GM12878 (cell line): ENCODE data around the gene ANKS1A. TPM values are rescaled to one million over a fixed set of nuclear protein-coding genes. Genes with fewer than 3 reads are reported as not detected.

Experiments used
- ATAC-seq: fragments of 200-7000 bp; cut with Tn5 transposase; 3 replicates; pipeline ENCODE4 v1.9.1; 2020; ENCODE audit warnings: mild to moderate bottlenecking, moderate library complexity
- BruUV-seq: library from RNA; stranded (reverse); fragments of 400-500 nt; replicated peaks from 2 replicates; lab custom pipeline; 2021; lab: Mats Ljungman, UMichigan
- CTCF ChIA-PET: fragments of 300-600 bp; sonication (Branson Sonifier 250); formaldehyde crosslinking; extraction: SDS; loops from one replicate; lab custom pipeline; 2021; ENCODE audit warnings: inconsistent platforms; lab: Yijun Ruan, JAX
- POLR2A ChIA-PET: fragments of 350-600 bp; formaldehyde crosslinking; extraction: SDS; loops from one replicate; lab custom pipeline; 2021; ENCODE audit warnings: inconsistent platforms; lab: Charles Lee
- RAD21 ChIA-PET: fragments of 300-600 bp; sonication (Branson Sonifier 250); formaldehyde crosslinking; loops from one replicate; lab custom pipeline; 2023; ENCODE audit warnings: antibody characterized with exemption; ENCODE audit not compliant: unreplicated experiment; lab: Charles Lee
- SMC1A ChIA-PET: fragments of 300-600 bp; sonication (Branson Sonifier 250); formaldehyde crosslinking; loops from one replicate; lab custom pipeline; 2023; ENCODE audit not compliant: unreplicated experiment, uncharacterized antibody; lab: Charles Lee
- DNase-seq: peaks from one replicate; pipeline ENCODE4 v3.0.0-alpha.2; 2011; ENCODE audit warnings: low read depth, low spot score
- FAIRE-seq: peaks from 3 replicates; lab custom pipeline; 2011; peaks lifted over from hg19 to GRCh38; lab: Jason Lieb, UNC
- H2AFZ ChIP-seq: 2 replicates; pipeline ENCODE4 v1.6.0; 2011; ENCODE audit warnings: low read depth, low read length, control low read depth; ENCODE audit not compliant: control insufficient read depth
- H3K27ac ChIP-seq: 2 replicates; pipeline ENCODE4 v1.5.1; 2011; ENCODE audit warnings: control low read depth; ENCODE audit not compliant: control insufficient read depth, insufficient read depth
- H3K27me3 ChIP-seq, 2 experiments: replicated peaks in 1 of 2; 2 replicates each; pipeline versions ENCODE4 v1.6.0 to v1.6.1; 2011; ENCODE audit warnings: low read length in 1 of 2; ENCODE audit not compliant: control insufficient read depth in 2 of 2, insufficient read depth in 2 of 2
- H3K36me3 ChIP-seq, 2 experiments: 2 replicates each; pipeline ENCODE4 v1.5.1; 2011; ENCODE audit warnings: low read length in 1 of 2; ENCODE audit not compliant: control insufficient read depth in 2 of 2, insufficient read depth in 2 of 2
- H3K4me1 ChIP-seq: 2 replicates; pipeline ENCODE4 v1.6.1; 2011; ENCODE audit warnings: mild to moderate bottlenecking, low read length, moderate library complexity, mixed read lengths; ENCODE audit not compliant: control insufficient read depth, insufficient read depth
- H3K4me2 ChIP-seq: 2 replicates; pipeline ENCODE4 v1.6.0; 2011; ENCODE audit warnings: control low read depth; ENCODE audit not compliant: control insufficient read depth, insufficient read depth
- H3K4me3 ChIP-seq: fragments of 200-600 bp; sonication (generic); 2 replicates; pipeline ENCODE4 v1.5.1; 2016
- H3K79me2 ChIP-seq: 2 replicates; pipeline ENCODE4 v1.6.0; 2011; ENCODE audit warnings: low read length; ENCODE audit not compliant: control insufficient read depth, insufficient read depth
- H3K9ac ChIP-seq: 2 replicates; pipeline ENCODE4 v1.8.0; 2011; ENCODE audit warnings: low read length, control low read depth, mixed read lengths; ENCODE audit not compliant: control insufficient read depth, insufficient read depth
- H3K9me3 ChIP-seq: replicated peaks from 3 replicates; pipeline ENCODE4 v1.5.1; 2011; ENCODE audit warnings: mild to moderate bottlenecking, low read length; ENCODE audit not compliant: control insufficient read depth, insufficient read depth
- H4K20me1 ChIP-seq: 2 replicates; pipeline ENCODE4 v1.6.0; 2011; ENCODE audit not compliant: control insufficient read depth, insufficient read depth
- ATF7 ChIP-seq: fragments of 450-650 bp; IDR thresholded peaks from 2 replicates; pipeline ENCODE4 v1.6.1; 2016; ENCODE audit warnings: low read depth, mild to moderate bottlenecking
- BRCA1 ChIP-seq: IDR thresholded peaks from 2 replicates; pipeline ENCODE4 v1.6.1; 2011; ENCODE audit warnings: low read depth, low read length, improper control_type of control experiment
- EGR1 ChIP-seq, 2 experiments: IDR thresholded peaks; 1 replicate in 1 of 2; 2 replicates in 1 of 2; pipeline ENCODE4 v1.6.1; 2011 to 2012; ENCODE audit warnings: low read depth in 2 of 2, low read length in 2 of 2, borderline replicate concordance in 1 of 2, mild to moderate bottlenecking in 1 of 2, moderate library complexity in 1 of 2
- ELK1 ChIP-seq: IDR thresholded peaks from 2 replicates; pipeline ENCODE4 v1.6.1; 2012; ENCODE audit warnings: low read depth, low read length, improper control_type of control experiment
- HDGF ChIP-seq: fragments of 450-650 bp; IDR thresholded peaks from 2 replicates; pipeline ENCODE4 v1.6.1; 2016; ENCODE audit warnings: antibody characterized with exemption
- JUNB ChIP-seq: IDR thresholded peaks from 2 replicates; pipeline ENCODE4 v1.6.1; 2016; ENCODE audit warnings: antibody characterized with exemption, mild to moderate bottlenecking
- MTA2 ChIP-seq: fragments of 450-650 bp; IDR thresholded peaks from 2 replicates; pipeline ENCODE4 v1.6.1; 2016; ENCODE audit warnings: low read depth, mild to moderate bottlenecking, moderate library complexity
- MTA3 ChIP-seq: IDR thresholded peaks from 2 replicates; pipeline ENCODE4 v1.6.1; 2012; ENCODE audit warnings: low read length, inconsistent platforms, borderline replicate concordance
- PKNOX1 ChIP-seq: fragments of 450-650 bp; IDR thresholded peaks from 2 replicates; pipeline ENCODE4 v1.6.1; 2016; ENCODE audit warnings: mild to moderate bottlenecking
- RAD21 ChIP-seq: IDR thresholded peaks from 2 replicates; pipeline ENCODE4 v1.6.1; 2011; ENCODE audit warnings: mild to moderate bottlenecking, low read depth, low read length, moderate library complexity; ENCODE audit not compliant: insufficient read depth
- RAD51 ChIP-seq: fragments of 450-650 bp; IDR thresholded peaks from 2 replicates; pipeline ENCODE4 v1.6.1; 2016; ENCODE audit warnings: moderate library complexity, mild to moderate bottlenecking, inconsistent platforms
- RELA ChIP-seq: fragments of 450-650 bp; IDR thresholded peaks from 2 replicates; pipeline ENCODE4 v1.8.0; 2014; ENCODE audit warnings: borderline replicate concordance; ENCODE audit not compliant: partially characterized antibody
- RFX5 ChIP-seq: IDR thresholded peaks from 2 replicates; pipeline ENCODE4 v1.6.1; 2011; ENCODE audit warnings: low read depth, low read length, improper control_type of control experiment
- SIN3A ChIP-seq: IDR thresholded peaks from 2 replicates; pipeline ENCODE4 v1.6.1; 2012; ENCODE audit warnings: low read depth, low read length, improper control_type of control experiment
- SIX5 ChIP-seq: IDR thresholded peaks from 2 replicates; pipeline ENCODE4 v1.6.1; 2011; ENCODE audit warnings: mild to moderate bottlenecking, low read depth, low read length, moderate library complexity; ENCODE audit not compliant: severe bottlenecking
- SMARCA5 ChIP-seq: fragments of 450-650 bp; IDR thresholded peaks from 2 replicates; pipeline ENCODE4 v1.6.1; 2017; ENCODE audit warnings: mild to moderate bottlenecking
- SUPT20H ChIP-seq: IDR thresholded peaks from 2 replicates; pipeline ENCODE4 v1.6.1; 2011; ENCODE audit warnings: low read depth, mild to moderate bottlenecking, low read length, moderate library complexity, borderline replicate concordance; ENCODE audit not compliant: control insufficient read depth
- TAF1 ChIP-seq: IDR thresholded peaks from 2 replicates; pipeline ENCODE4 v1.6.1; 2011; ENCODE audit warnings: mild to moderate bottlenecking, low read depth, low read length, borderline replicate concordance
- TCF12 ChIP-seq: IDR thresholded peaks from 2 replicates; pipeline ENCODE4 v1.6.1; 2011; ENCODE audit warnings: low read depth, mild to moderate bottlenecking, low read length
- ZBED1 ChIP-seq: IDR thresholded peaks from 2 replicates; pipeline ENCODE4 v1.6.1; 2016; ENCODE audit warnings: borderline replicate concordance
- WGBS: methylation state at CpG from one replicate; pipeline ENCODE4 v1.1.6; 2016; ENCODE audit warnings: low lambda C conversion rate; ENCODE audit not compliant: insufficient replicate concordance, insufficient coverage; ENCODE audit errors: missing lambda C conversion rate; 5-methylcytosine and 5-hydroxymethylcytosine counted together
- in situ Hi-C: fragments of 300-500 bp; cut with MboI; formaldehyde crosslinking; loops from 9 replicates; pipeline ENCODE4 v1.14.3; 2018; ENCODE audit warnings: mixed read lengths
- intact Hi-C: fragments of 100-400 bp; cut with micrococcal nuclease; formaldehyde crosslinking; loops from one replicate; pipeline ENCODE4 v1.14.2; 2022; ENCODE audit not compliant: unreplicated experiment
- polyA plus RNA-seq, 11 experiments: library from polyadenylated mRNA; depleted of rRNA in 4 of 11; unstranded in 6 of 11; stranded (reverse) in 5 of 11; fragments of >200 nt; fragmentation: Nextera tagmentation in 4 of 11; fragmentation: Illumina TruSeq in 1 of 11; extraction: Ambion mirVana in 4 of 11; extraction: Trizol in 1 of 11; gene quantifications; 1 replicate in 1 of 11; 2 replicates in 10 of 11; pipeline versions ENCODE4 v1.2.1 to v1.2.3, GENCODE V29; 2011 to 2016; ENCODE audit warnings: inconsistent platforms in 2 of 11, missing spikeins in 2 of 11, low read depth in 1 of 11
- total RNA-seq, 4 experiments: library from RNA; depleted of rRNA in 3 of 4; stranded (reverse); fragments of >200 nt in 3 of 4; fragmentation: Illumina TruSeq in 1 of 4; extraction: Trizol in 1 of 4; gene quantifications; 2 replicates each; pipeline versions ENCODE4 v1.2.1 to v1.2.3, GENCODE V29; 2013 to 2021

The ANKS1A gene
- total and polyA plus RNA-seq, 10 of the 15 experiments (the other 5 are each of a cell fraction or from before 2014, with no cell fraction given) = 0.60 to 7.0 (median 3.0) TPM

GRCh38 chr6:35068206-35068605 is 179.2 kb downstream of the ANKS1A start:
- no peak overlapping the region for H2AFZ ChIP-seq
- in situ Hi-C loops = no loop called here
- no TSS peak for BruUV-seq
- no peaks in the 10 kb centered on the region for H3K79me2 ChIP-seq
- ChIA-PET SMC1A (no interaction called here), POLR2A (no interaction called here), CTCF (no interaction called here), RAD21 (no interaction called here)
- H3K36me3 ChIP-seq = no peaks in the 10 kb centered on the region
- FAIRE-seq = no peak
- no peak for ATAC-seq
- DNase-seq = no peak
- H3K4me2 ChIP-seq = no peak overlapping the region
- no peaks in the 10 kb centered on the region for H3K4me1 ChIP-seq
- no peak overlapping the region for H3K9ac ChIP-seq
- no peak overlapping the region for H3K27ac ChIP-seq
- no peak overlapping the region for H3K4me3 ChIP-seq
- 71% methylated on average over 9 of the region's 9 CpGs for WGBS
- intact Hi-C loops = no loop called here
- TF ChIP-seq SIX5 (no peak), ATF7 (no peak), BRCA1 (no peak), RAD21 (no peak)
- H3K27me3 ChIP-seq = no peaks in the 10 kb centered on the region
- no peaks in the 10 kb centered on the region for H3K9me3 ChIP-seq
- H4K20me1 ChIP-seq = no peaks in the 10 kb centered on the region

DNA sequence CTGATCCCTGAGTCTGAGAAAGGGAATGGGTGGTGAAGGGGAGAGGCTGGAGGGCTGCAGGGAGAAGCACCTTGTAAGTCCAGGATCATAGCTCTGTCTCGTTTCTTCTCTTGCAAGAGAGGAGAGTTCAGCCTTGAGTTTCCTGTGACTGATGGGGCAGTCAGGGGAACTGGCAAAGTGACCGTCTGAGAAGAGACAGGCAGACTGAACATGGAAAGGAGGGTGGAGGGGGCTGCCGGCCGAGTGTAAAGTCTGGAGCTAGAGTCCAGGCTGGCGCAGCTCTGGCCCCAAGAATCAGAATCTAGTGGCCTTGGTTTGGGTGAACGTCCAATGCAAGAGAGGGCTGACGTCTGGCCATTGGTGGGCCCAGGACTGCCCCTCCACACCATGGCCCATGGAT is 179.6 kb downstream of the ANKS1A start:
- Histone ChIP-seq H3K79me2 (no peaks in the 10 kb centered on the region), H3K27me3 (no peaks in the 10 kb centered on the region), H3K4me3 (no peak overlapping the region), H4K20me1 (no peaks in the 10 kb centered on the region), H3K4me2 (no peak overlapping the region), H3K9ac (no peak overlapping the region), H2AFZ (no peak overlapping the region), H3K9me3 (no peaks in the 10 kb centered on the region), H3K36me3 (no peaks in the 10 kb centered on the region), H3K27ac (no peak overlapping the region), H3K4me1 (no peaks in the 10 kb centered on the region)
- no TSS peak for BruUV-seq
- in situ Hi-C loops (no loop called here), intact Hi-C loops (no loop called here)
- ChIA-PET RAD21 (no interaction called here), SMC1A (no interaction called here), CTCF (no interaction called here), POLR2A (no interaction called here)
- 66% methylated on average over 7 of the region's 7 CpGs for WGBS
- FAIRE-seq (no peak), DNase-seq (no peak), ATAC-seq (no peak)
- no peak for TF ChIP-seq RELA
- no peak for TF ChIP-seq ZBED1
- TF ChIP-seq ELK1 = no peak
- no peak for TF ChIP-seq TCF12
- TF ChIP-seq TAF1 = no peak
- no peak for TF ChIP-seq SUPT20H
- no peak for TF ChIP-seq RAD51
- no peak for TF ChIP-seq PKNOX1
- TF ChIP-seq MTA2 = no peak
- no peak for TF ChIP-seq HDGF
- no peak for TF ChIP-seq RFX5
- no peak for TF ChIP-seq SMARCA5
- TF ChIP-seq EGR1 (IDR thresholded peaks at IDR 0.05; ENCODE audit: borderline replicate concordance in 1 of 2, low read depth in 2 of 2, low read length in 2 of 2) = no peak
- TF ChIP-seq SIN3A = no peak
- no peak for TF ChIP-seq MTA3
- no peak for TF ChIP-seq JUNB
